K562 (cell line): ENCODE results near the gene JUNB. TPM values are rescaled to one million over a fixed set of nuclear protein-coding genes. Genes with fewer than 3 reads are reported as not detected.

Experiments used
- HNRNPLL ChIP-seq: fragments of 200-400 bp; formaldehyde crosslinking; IDR thresholded peaks from 2 replicates; pipeline ENCODE4 v1.6.1; 2017; ENCODE audit warnings: low read length, low read depth, mild to moderate bottlenecking; ENCODE audit not compliant: poor library complexity, severe bottlenecking
- KDM5B ChIP-seq: fragments of 200-600 bp; sonication (generic); IDR thresholded peaks from 2 replicates; pipeline ENCODE4 v1.6.1; 2012; ENCODE audit warnings: low read depth, mild to moderate bottlenecking, moderate library complexity, low read length, control low read depth, inconsistent platforms; ENCODE audit not compliant: insufficient replicate concordance
- TEAD2 ChIP-seq: fragments of 450-650 bp; IDR thresholded peaks from 2 replicates; pipeline ENCODE4 v1.6.1; 2016; ENCODE audit warnings: missing genetic modification characterization, control low read depth, missing compliant biosample characterization
- ZNF239 ChIP-seq: fragments of 250-450 bp; sonication (Bioruptor Pico); IDR thresholded peaks from 2 replicates; pipeline ENCODE4 v1.4.0; 2020; ENCODE audit warnings: mild to moderate bottlenecking
- ZNF311 ChIP-seq: fragments of 250-450 bp; sonication (Bioruptor Pico); IDR thresholded peaks from 2 replicates; pipeline ENCODE4 v1.4.0; 2020; ENCODE audit warnings: mild to moderate bottlenecking, moderate library complexity
- ZNF561 ChIP-seq: fragments of 450-650 bp; formaldehyde crosslinking; conservative IDR thresholded peaks from 2 replicates; pipeline ENCODE4 v1.4.0; 2020; ENCODE audit warnings: mild to moderate bottlenecking, moderate library complexity
- polyA plus RNA-seq, 8 experiments: library from polyadenylated mRNA; depleted of rRNA in 4 of 8; stranded (reverse) in 5 of 8; unstranded in 3 of 8; fragments of >200 nt; fragmentation: Nextera tagmentation in 2 of 8; fragmentation: Illumina TruSeq in 1 of 8; extraction: Ambion mirVana in 2 of 8; extraction: Trizol in 1 of 8; gene quantifications; 2 replicates each; pipeline versions ENCODE4 v1.2.1 to v1.2.3, GENCODE V29; 2011 to 2014; ENCODE audit warnings: inconsistent platforms in 1 of 8, missing spikeins in 1 of 8
- total RNA-seq, 7 experiments: library from RNA; depleted of rRNA in 6 of 7; stranded (reverse); fragments of >200 nt in 6 of 7; fragmentation: Illumina TruSeq in 2 of 7; extraction: Trizol in 2 of 7; gene quantifications; 2 replicates each; pipeline versions ENCODE4 v1.2.1 to v1.2.3, GENCODE V29; 2011 to 2021; ENCODE audit warnings: low replicate concordance in 1 of 7
- TF ChIP-seq, protein P1 (sequence below): sonication (generic); formaldehyde crosslinking; IDR thresholded peaks from 2 replicates; pipeline ENCODE4 v1.4.0; 2020; ENCODE audit warnings: mild to moderate bottlenecking, missing genetic modification reagents
- TF ChIP-seq, protein P2 (sequence below), 2 experiments: fragments of 450-650 bp; formaldehyde crosslinking in 1 of 2; IDR thresholded peaks; 2 replicates each; pipeline versions ENCODE4 v1.4.0 to v1.6.1; 2014 to 2020; ENCODE audit warnings: mild to moderate bottlenecking in 2 of 2, borderline replicate concordance in 1 of 2, low read depth in 1 of 2
- TF ChIP-seq, protein P3 (sequence below): sonication (generic); formaldehyde crosslinking; IDR thresholded peaks from 2 replicates; pipeline ENCODE4 v1.8.1; 2023; ENCODE audit warnings: mild to moderate bottlenecking, missing genetic modification reagents, moderate library complexity
- TF ChIP-seq, protein P4 (sequence below): sonication (generic); formaldehyde crosslinking; IDR thresholded peaks from 2 replicates; pipeline ENCODE4 v1.8.0; 2022; ENCODE audit warnings: mild to moderate bottlenecking, low read depth, missing genetic modification reagents

JUNB gene
- total and polyA plus RNA-seq, 9 of the 15 experiments (the other 6 are each of a cell fraction or from before 2014, with no cell fraction given): 0.23 to 88.1 (median 13.1) TPM

DNA sequence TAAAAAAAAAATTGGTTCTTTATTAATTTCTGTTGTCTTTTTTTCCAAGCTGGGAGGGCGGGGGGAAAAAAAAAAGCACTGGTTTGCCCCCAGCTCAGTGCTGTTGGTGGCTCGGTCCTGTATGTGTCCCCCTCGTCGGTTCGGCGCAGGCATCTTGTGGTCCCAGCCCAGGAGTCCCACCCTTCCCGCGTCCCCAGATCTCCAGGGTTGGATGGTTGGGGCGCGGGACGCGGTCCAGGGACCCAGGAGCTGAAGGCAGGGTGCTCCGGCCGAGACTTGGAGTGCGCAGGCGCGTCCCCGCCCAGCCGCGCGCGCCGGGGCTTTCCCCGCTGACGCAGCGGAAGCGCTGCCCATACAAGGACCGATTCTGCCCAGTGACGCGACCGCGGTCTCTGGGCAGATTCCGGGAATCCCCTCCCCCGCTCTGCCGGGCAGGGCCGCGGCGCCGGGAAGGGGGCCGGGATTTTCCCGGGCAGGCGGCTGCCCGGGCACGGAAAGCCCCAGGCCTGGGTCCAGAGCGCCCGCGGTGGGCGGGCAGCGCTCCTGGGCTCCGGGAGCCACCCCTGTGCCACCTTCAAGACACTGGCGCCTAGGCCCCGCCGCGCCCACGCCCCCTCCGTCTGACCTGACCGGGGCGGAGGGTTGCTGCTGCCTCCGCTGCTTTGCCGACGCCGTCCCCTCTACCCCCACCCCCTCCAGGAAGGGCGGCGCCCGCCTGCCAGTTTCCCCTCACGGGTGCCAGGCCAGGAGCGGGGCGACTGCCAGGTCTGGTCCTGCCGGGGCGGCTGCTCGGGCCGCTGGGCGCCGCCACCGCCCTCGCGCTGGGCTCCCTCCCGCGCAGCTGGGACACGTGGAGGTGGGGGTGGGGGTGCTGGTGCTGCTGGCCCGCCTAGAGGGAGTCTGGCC lies 2.3 kb downstream of the JUNB start (continued):
- TF ChIP-seq, protein P1, sequence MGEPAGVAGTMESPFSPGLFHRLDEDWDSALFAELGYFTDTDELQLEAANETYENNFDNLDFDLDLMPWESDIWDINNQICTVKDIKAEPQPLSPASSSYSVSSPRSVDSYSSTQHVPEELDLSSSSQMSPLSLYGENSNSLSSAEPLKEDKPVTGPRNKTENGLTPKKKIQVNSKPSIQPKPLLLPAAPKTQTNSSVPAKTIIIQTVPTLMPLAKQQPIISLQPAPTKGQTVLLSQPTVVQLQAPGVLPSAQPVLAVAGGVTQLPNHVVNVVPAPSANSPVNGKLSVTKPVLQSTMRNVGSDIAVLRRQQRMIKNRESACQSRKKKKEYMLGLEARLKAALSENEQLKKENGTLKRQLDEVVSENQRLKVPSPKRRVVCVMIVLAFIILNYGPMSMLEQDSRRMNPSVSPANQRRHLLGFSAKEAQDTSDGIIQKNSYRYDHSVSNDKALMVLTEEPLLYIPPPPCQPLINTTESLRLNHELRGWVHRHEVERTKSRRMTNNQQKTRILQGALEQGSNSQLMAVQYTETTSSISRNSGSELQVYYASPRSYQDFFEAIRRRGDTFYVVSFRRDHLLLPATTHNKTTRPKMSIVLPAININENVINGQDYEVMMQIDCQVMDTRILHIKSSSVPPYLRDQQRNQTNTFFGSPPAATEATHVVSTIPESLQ (CRISPR knock-in tag): no peak
- TF ChIP-seq, protein P2, sequence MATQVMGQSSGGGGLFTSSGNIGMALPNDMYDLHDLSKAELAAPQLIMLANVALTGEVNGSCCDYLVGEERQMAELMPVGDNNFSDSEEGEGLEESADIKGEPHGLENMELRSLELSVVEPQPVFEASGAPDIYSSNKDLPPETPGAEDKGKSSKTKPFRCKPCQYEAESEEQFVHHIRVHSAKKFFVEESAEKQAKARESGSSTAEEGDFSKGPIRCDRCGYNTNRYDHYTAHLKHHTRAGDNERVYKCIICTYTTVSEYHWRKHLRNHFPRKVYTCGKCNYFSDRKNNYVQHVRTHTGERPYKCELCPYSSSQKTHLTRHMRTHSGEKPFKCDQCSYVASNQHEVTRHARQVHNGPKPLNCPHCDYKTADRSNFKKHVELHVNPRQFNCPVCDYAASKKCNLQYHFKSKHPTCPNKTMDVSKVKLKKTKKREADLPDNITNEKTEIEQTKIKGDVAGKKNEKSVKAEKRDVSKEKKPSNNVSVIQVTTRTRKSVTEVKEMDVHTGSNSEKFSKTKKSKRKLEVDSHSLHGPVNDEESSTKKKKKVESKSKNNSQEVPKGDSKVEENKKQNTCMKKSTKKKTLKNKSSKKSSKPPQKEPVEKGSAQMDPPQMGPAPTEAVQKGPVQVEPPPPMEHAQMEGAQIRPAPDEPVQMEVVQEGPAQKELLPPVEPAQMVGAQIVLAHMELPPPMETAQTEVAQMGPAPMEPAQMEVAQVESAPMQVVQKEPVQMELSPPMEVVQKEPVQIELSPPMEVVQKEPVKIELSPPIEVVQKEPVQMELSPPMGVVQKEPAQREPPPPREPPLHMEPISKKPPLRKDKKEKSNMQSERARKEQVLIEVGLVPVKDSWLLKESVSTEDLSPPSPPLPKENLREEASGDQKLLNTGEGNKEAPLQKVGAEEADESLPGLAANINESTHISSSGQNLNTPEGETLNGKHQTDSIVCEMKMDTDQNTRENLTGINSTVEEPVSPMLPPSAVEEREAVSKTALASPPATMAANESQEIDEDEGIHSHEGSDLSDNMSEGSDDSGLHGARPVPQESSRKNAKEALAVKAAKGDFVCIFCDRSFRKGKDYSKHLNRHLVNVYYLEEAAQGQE (IDR thresholded peaks at IDR 0.05; ENCODE audit: borderline replicate concordance): peak; percentile 4; the same call in 1 of the 2 replicates
- TF ChIP-seq, protein P2 (CRISPR knock-in tag; IDR thresholded peaks at IDR 0.05; ENCODE audit: low read depth): 0 out of 2 replicates have a peak, but pooled peaks have one; percentile 51
- TF ChIP-seq ZNF239 (CRISPR knock-in tag) (no peak), ZNF561 (CRISPR knock-in tag) (no peak), ZNF311 (CRISPR knock-in tag) (no peak), KDM5B (peak; percentile 78), TEAD2 (no peak), HNRNPLL (no peak)
- TF ChIP-seq, protein P3, sequence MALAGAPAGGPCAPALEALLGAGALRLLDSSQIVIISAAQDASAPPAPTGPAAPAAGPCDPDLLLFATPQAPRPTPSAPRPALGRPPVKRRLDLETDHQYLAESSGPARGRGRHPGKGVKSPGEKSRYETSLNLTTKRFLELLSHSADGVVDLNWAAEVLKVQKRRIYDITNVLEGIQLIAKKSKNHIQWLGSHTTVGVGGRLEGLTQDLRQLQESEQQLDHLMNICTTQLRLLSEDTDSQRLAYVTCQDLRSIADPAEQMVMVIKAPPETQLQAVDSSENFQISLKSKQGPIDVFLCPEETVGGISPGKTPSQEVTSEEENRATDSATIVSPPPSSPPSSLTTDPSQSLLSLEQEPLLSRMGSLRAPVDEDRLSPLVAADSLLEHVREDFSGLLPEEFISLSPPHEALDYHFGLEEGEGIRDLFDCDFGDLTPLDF (CRISPR knock-in tag): no peak
- TF ChIP-seq, protein P4, sequence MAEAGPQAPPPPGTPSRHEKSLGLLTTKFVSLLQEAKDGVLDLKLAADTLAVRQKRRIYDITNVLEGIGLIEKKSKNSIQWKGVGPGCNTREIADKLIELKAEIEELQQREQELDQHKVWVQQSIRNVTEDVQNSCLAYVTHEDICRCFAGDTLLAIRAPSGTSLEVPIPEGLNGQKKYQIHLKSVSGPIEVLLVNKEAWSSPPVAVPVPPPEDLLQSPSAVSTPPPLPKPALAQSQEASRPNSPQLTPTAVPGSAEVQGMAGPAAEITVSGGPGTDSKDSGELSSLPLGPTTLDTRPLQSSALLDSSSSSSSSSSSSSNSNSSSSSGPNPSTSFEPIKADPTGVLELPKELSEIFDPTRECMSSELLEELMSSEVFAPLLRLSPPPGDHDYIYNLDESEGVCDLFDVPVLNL (CRISPR knock-in tag): peak; percentile 45; the same call in 1 of the 2 replicates
